SK-N-MC (cell line): Measurements from ENCODE around the gene TBC1D19.

Experiments
- EZH2 ChIP-seq: fragments of 200-600 bp; sonication (generic); IDR thresholded peaks from one replicate; pipeline ENCODE4 v1.6.1; 2017; ENCODE audit warnings: antibody characterized with exemption
- POLR2AphosphoS5 ChIP-seq: IDR thresholded peaks from 2 replicates; pipeline ENCODE4 v1.6.1; 2012; ENCODE audit warnings: mild to moderate bottlenecking, low read depth, low read length, borderline replicate concordance

DNA sequence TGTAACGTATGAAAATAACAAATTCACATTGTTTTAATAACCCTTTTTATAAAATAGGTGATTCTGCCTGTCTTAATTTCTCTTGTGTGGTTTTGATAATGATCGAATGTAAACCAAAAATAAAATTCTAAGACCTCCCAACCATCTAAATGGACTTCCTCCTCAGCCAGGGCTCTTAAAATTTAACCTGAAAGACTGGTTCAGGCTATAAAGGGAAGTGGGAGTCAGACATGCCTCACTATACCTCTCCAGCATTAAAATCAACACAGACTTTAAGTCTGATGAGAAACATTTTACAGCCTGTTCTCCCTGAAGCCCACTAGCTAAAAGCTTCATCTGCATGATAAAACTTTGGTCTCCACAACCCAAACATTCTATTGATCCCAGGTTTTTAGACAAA lies 179.2 kb downstream of the TBC1D19 start:
- no peak for TF ChIP-seq EZH2
- TF ChIP-seq POLR2AphosphoS5 = no peak
